ENCODE measurements around the gene GNB2. TPM values are rescaled to one million over a fixed set of nuclear protein-coding genes. Genes with fewer than 3 reads are reported as not detected.
A peak's percentile ranks its signal among the peaks of the same experiment; 100 is the strongest.
"Not testable (repeated sequence)": the region's sequence is repeated elsewhere in the genome, so short reads cannot be mapped to it uniquely, and the experiment has no call there.

Gene GNB2
- total and polyA plus RNA-seq, 12 donors = 32.8 to 227 (median 106) TPM

DNA sequence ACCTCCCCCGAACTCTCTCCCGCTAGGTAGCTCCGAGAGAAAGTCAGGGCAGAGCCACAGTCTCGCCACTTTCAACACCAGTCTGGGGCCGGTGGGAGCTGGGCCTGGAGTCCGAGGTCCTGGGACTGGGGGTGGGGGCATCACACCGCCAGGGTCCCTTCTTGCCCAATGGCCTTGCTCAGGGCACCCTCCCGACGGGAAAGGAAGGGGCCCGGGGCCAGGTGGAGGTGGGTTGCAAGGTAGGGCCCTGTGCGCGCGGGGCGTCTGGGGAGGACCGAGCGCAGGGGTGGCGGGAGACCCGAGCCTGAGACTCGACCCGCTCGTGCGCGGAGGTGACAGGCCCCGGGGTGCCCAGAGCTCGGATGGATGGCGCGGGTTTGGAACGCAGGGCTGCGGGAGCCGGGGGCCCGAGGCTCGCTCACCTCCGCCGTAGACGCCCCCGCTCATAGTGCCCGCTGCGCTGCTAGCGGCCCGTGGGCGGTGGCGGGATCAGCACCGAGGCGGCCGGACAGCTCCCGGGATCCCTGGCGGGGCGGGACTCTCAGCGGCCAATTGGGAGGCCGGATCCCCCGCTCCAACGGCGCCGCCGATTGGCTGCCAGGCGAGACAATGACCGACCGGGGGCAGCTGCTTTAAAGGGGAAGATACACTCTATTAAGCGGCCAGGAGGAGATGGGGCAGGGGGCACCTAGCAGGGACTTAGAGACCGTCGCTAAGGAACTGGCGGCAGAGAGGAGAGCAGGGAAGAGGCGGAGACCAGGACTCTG lies 17.4 kb upstream of the GNB2 start, which contains the start of gene ACTL6B:
Gene ACTL6B, minus strand, starts transcription at position 541 of the 767 bp plus-strand sequence. Its CDS starts 94 bp downstream, at position 447.
- no peak within 1 kb of the TSS for H3K27ac ChIP-seq
- peaks cover 0 to 7% (median 0%) of the 10 kb centered on the region in 9 donors for H3K4me1 ChIP-seq
- no peak within 1 kb of the TSS for H3K4me3 ChIP-seq
- ATAC-seq = peak; percentile 55 to 85 (median 76)
- 8 to 11% methylated on average over 57 to 63 of the region's 63 CpGs for WGBS, 2 donors
- no peaks in the 10 kb centered on the region for H3K36me3 ChIP-seq
- H3K27me3 ChIP-seq = peaks cover 0 to 97% (median 70%) of the 10 kb centered on the region in 7 donors
- DNase-seq = peak; percentile 54 to 70
- TF ChIP-seq, protein P1, sequence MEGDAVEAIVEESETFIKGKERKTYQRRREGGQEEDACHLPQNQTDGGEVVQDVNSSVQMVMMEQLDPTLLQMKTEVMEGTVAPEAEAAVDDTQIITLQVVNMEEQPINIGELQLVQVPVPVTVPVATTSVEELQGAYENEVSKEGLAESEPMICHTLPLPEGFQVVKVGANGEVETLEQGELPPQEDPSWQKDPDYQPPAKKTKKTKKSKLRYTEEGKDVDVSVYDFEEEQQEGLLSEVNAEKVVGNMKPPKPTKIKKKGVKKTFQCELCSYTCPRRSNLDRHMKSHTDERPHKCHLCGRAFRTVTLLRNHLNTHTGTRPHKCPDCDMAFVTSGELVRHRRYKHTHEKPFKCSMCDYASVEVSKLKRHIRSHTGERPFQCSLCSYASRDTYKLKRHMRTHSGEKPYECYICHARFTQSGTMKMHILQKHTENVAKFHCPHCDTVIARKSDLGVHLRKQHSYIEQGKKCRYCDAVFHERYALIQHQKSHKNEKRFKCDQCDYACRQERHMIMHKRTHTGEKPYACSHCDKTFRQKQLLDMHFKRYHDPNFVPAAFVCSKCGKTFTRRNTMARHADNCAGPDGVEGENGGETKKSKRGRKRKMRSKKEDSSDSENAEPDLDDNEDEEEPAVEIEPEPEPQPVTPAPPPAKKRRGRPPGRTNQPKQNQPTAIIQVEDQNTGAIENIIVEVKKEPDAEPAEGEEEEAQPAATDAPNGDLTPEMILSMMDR (IDR thresholded peaks at IDR 0.05) = no peak
- intact Hi-C loops (cut with DNase I) = no loop called here
- no peaks in the 10 kb centered on the region for H3K9me3 ChIP-seq

DNA sequence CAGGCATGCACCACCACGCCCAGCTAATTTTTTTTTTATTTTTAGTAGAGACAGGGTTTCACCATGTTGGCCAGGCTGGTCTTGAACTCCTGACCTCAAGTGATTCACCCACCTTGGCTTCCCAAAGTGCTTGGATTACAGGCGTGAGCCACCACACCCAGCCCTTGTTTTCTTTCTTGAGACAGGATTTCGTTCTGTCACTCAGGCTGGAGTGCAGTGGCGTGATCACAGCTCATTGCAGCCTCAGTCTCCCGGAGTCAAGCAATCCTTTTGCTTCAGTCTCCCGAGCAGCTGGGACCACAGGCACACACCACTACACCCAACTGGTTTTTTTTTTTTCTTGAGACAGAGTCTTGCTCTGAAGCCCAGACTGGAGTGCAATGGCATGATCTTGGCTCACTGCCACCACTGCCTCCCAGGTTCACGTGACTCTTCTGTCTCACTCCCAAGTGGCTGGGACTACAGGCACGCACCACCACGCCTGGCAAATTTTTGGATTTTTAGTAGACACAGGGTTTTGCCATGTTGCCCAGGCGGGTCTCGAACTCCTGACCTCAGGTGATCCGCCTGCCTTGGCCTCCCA lies 11.3 kb upstream of the GNB2 start:
- peaks cover 0 to 47% (median 29%) of the 10 kb centered on the region in 7 donors for H3K27me3 ChIP-seq
- H3K36me3 ChIP-seq; ATAC-seq; H3K4me3 ChIP-seq; H3K27ac ChIP-seq; H3K4me1 ChIP-seq; H3K9me3 ChIP-seq; intact Hi-C loops (cut with DNase I); DNase-seq: not testable (repeated sequence)
- WGBS, 2 donors = 77% methylated on average over 12 of the region's 12 CpGs

- no peak for ATAC-seq
- no peak for DNase-seq
- Histone ChIP-seq H3K27me3 (peaks cover 0 to 20% (median 5%) of the 10 kb centered on the region in 7 donors), H3K4me3 (no peak overlapping the region), H3K9me3 (no peaks in the 10 kb centered on the region), H3K4me1 (no peaks in the 10 kb centered on the region), H3K27ac (no peak overlapping the region), H3K36me3 (no peaks in the 10 kb centered on the region)
- 93 to 98% methylated on average over 5 of the region's 5 CpGs for whole genome bisulfite sequencing, 2 donors
- intact Hi-C loops (cut with DNase I) = loop anchor here in 1 of 10 donors (5.0 kb wide), 1 partner anchor 33 kb away; no protein-coding TSS in a partner anchor
- TF ChIP-seq, protein P1 (IDR thresholded peaks at IDR 0.05) = no peak
These were observed 8.3 kb upstream of the GNB2 start for GRCh38 chr7:100665168-100665726.

- 80% methylated on average over 16 of the region's 16 CpGs for WGBS, 2 donors
- no peak overlapping the region for H3K27ac ChIP-seq
These were observed 6.0 kb upstream of the GNB2 start for GRCh38 chr7:100667331-100668068.

More at GRCh38 chr7:100667331-100668068, 6.0 kb upstream of the GNB2 start:
- Histone ChIP-seq H3K9me3 (no peaks in the 10 kb centered on the region), H3K36me3 (no peaks in the 10 kb centered on the region), H3K4me3 (no peak overlapping the region), H3K27me3 (peaks cover 0 to 6% (median 0%) of the 10 kb centered on the region in 7 donors), H3K4me1 (no peaks in the 10 kb centered on the region)
- DNase-seq (no peak), ATAC-seq (no peak)
- TF ChIP-seq, protein P1 (IDR thresholded peaks at IDR 0.05) = no peak
- intact Hi-C loops (cut with DNase I) = loop anchor here in 2 of 10 donors (2.0 to 5.0 kb wide), 2 partner anchors 35 to 67 kb away; no protein-coding TSS in a partner anchor
